HEK293 (cell line): ENCODE data around the gene KLHL36.

Experiments used
- CTCF ChIA-PET: fragments of 350-600 bp; formaldehyde crosslinking; extraction: SDS; loops from one replicate; lab custom pipeline; 2021; ENCODE audit warnings: antibody characterized with exemption; lab: Yijun Ruan, JAX
- POLR2A ChIA-PET: fragments of 300-600 bp; formaldehyde crosslinking; extraction: SDS; loops from one replicate; lab custom pipeline; 2020; ENCODE audit warnings: antibody characterized with exemption, inconsistent platforms; lab: Yijun Ruan, JAX
- H3K27ac ChIP-seq: fragments of 200-500 bp; sonication (Bioruptor generic); 2 replicates; pipeline ENCODE4 v1.5.1; 2014; ENCODE audit warnings: low read depth, low read length, control low read depth, inconsistent platforms; ENCODE audit errors: extremely low read depth
- H3K36me3 ChIP-seq, 2 experiments: fragments of 200-500 bp in 1 of 2; sonication (Bioruptor generic) in 1 of 2; 1 replicate in 1 of 2; 2 replicates in 1 of 2; pipeline ENCODE4 v1.5.1; 2014 to 2017; ENCODE audit warnings: inconsistent platforms in 2 of 2, low read length in 2 of 2; ENCODE audit not compliant: control insufficient read depth in 2 of 2, insufficient read depth in 1 of 2
- H3K4me1 ChIP-seq: fragments of 200-500 bp; sonication (Bioruptor generic); 2 replicates; pipeline ENCODE4 v1.5.1; 2014; ENCODE audit warnings: mild to moderate bottlenecking, low read length, inconsistent platforms; ENCODE audit not compliant: control insufficient read depth, insufficient read depth
- H3K4me3 ChIP-seq: 2 replicates; pipeline ENCODE4 v1.5.1; 2011; ENCODE audit warnings: low read depth, mild to moderate bottlenecking, control low read depth, low read length, moderate library complexity
- H3K9me3 ChIP-seq: fragments of 200-500 bp; sonication (Bioruptor generic); 2 replicates; pipeline ENCODE4 v1.5.1; 2014; ENCODE audit warnings: low read depth, low read length, inconsistent platforms; ENCODE audit not compliant: control insufficient read depth, insufficient read depth
- CTCF ChIP-seq: fragments of 450-650 bp; formaldehyde crosslinking; IDR thresholded peaks from 2 replicates; pipeline ENCODE4 v1.5.1; 2016; ENCODE audit warnings: missing biosample characterization, missing genetic modification characterization
- HOXC10 ChIP-seq: sonication (generic); formaldehyde crosslinking; IDR thresholded peaks from 2 replicates; pipeline ENCODE4 v1.8.1; 2023; ENCODE audit warnings: mild to moderate bottlenecking, missing genetic modification reagents
- IKZF3 ChIP-seq: fragments of 450-650 bp; IDR thresholded peaks from 2 replicates; pipeline ENCODE4 v1.5.0; 2018; ENCODE audit warnings: missing biosample characterization, mild to moderate bottlenecking, missing genetic modification characterization, moderate library complexity
- OVOL3 ChIP-seq: fragments of 450-650 bp; formaldehyde crosslinking; IDR thresholded peaks from 2 replicates; pipeline ENCODE4 v1.5.1; 2016; ENCODE audit warnings: missing biosample characterization, missing genetic modification characterization
- SCRT2 ChIP-seq: fragments of 450-650 bp; formaldehyde crosslinking; IDR thresholded peaks from 2 replicates; pipeline ENCODE4 v1.5.1; 2016; ENCODE audit warnings: missing biosample characterization, missing genetic modification characterization
- SETDB1 ChIP-seq: IDR thresholded peaks from one replicate; pipeline ENCODE4 v1.6.1; 2017; ENCODE audit warnings: mild to moderate bottlenecking, low read length, moderate library complexity, mixed read lengths; ENCODE audit not compliant: insufficient read length
- TCF7L2 ChIP-seq: IDR thresholded peaks from 2 replicates; pipeline ENCODE4 v1.6.1; 2011; ENCODE audit warnings: low read depth, mild to moderate bottlenecking, inconsistent platforms, low read length, moderate library complexity, borderline replicate concordance
- ZBTB20 ChIP-seq: fragments of 450-650 bp; formaldehyde crosslinking; IDR thresholded peaks from 2 replicates; pipeline ENCODE4 v1.5.1; 2016; ENCODE audit warnings: missing biosample characterization, missing genetic modification characterization
- ZFHX2 ChIP-seq: fragments of 450-650 bp; formaldehyde crosslinking; conservative IDR thresholded peaks from 2 replicates; pipeline ENCODE4 v1.5.1; 2016; ENCODE audit warnings: missing biosample characterization, missing genetic modification characterization
- ZIC2 ChIP-seq: fragments of 450-650 bp; formaldehyde crosslinking; IDR thresholded peaks from 2 replicates; pipeline ENCODE4 v1.5.1; 2016; ENCODE audit warnings: missing biosample characterization, missing genetic modification characterization
- ZNF175 ChIP-seq: fragments of 450-650 bp; formaldehyde crosslinking; IDR thresholded peaks from 2 replicates; pipeline ENCODE4 v1.5.1; 2016; ENCODE audit warnings: missing biosample characterization, missing genetic modification characterization
- ZNF223 ChIP-seq: fragments of 450-650 bp; formaldehyde crosslinking; IDR thresholded peaks from 2 replicates; pipeline ENCODE4 v1.5.1; 2016; ENCODE audit warnings: missing biosample characterization, missing genetic modification characterization
- ZNF24 ChIP-seq: fragments of 450-650 bp; formaldehyde crosslinking; IDR thresholded peaks from 2 replicates; pipeline ENCODE4 v1.5.1; 2016; ENCODE audit warnings: missing biosample characterization, missing genetic modification characterization
- ZNF280C ChIP-seq: fragments of 450-650 bp; formaldehyde crosslinking; IDR thresholded peaks from 2 replicates; pipeline ENCODE4 v1.5.1; 2016; ENCODE audit warnings: missing biosample characterization, missing genetic modification characterization
- ZNF518A ChIP-seq: fragments of 450-650 bp; formaldehyde crosslinking; conservative IDR thresholded peaks from 2 replicates; pipeline ENCODE4 v1.5.1; 2016; ENCODE audit warnings: low read depth, missing biosample characterization, missing genetic modification characterization
- ZNF521 ChIP-seq: fragments of 450-650 bp; formaldehyde crosslinking; IDR thresholded peaks from 2 replicates; pipeline ENCODE4 v1.5.1; 2017; ENCODE audit warnings: missing biosample characterization, mild to moderate bottlenecking, missing genetic modification characterization
- ZNF530 ChIP-seq: fragments of 450-650 bp; formaldehyde crosslinking; IDR thresholded peaks from 2 replicates; pipeline ENCODE4 v1.5.1; 2016; ENCODE audit warnings: low read depth, missing biosample characterization, missing genetic modification characterization
- ZNF571 ChIP-seq: fragments of 450-650 bp; formaldehyde crosslinking; IDR thresholded peaks from 2 replicates; pipeline ENCODE4 v1.5.0; 2017; ENCODE audit warnings: missing biosample characterization, missing genetic modification characterization
- ZNF677 ChIP-seq: fragments of 450-650 bp; IDR thresholded peaks from 2 replicates; pipeline ENCODE4 v1.5.0; 2018; ENCODE audit warnings: missing biosample characterization, mild to moderate bottlenecking, missing genetic modification characterization, moderate library complexity
- ZNF843 ChIP-seq: fragments of 450-650 bp; formaldehyde crosslinking; IDR thresholded peaks from 2 replicates; pipeline ENCODE4 v1.5.1; 2016; ENCODE audit warnings: missing biosample characterization, missing genetic modification characterization
- ZSCAN16 ChIP-seq: fragments of 450-650 bp; formaldehyde crosslinking; IDR thresholded peaks from 2 replicates; pipeline ENCODE4 v1.5.1; 2016; ENCODE audit warnings: missing biosample characterization, missing genetic modification characterization
- ZSCAN5A ChIP-seq: fragments of 450-650 bp; formaldehyde crosslinking; IDR thresholded peaks from 2 replicates; pipeline ENCODE4 v1.5.1; 2016; ENCODE audit warnings: missing biosample characterization, missing genetic modification characterization

The KLHL36 gene

GRCh38 chr16:84667600-84668309 is 19.4 kb downstream of the KLHL36 start:
- Histone ChIP-seq H3K4me1 (peaks cover 3% of the 10 kb centered on the region; the same call in 1 of the 2 replicates), H3K36me3 (peaks cover 0 to 26% of the 10 kb centered on the region in 2 experiments; a peak in 1 of 3 replicates), H3K4me3 (no peak overlapping the region), H3K27ac (no peak overlapping the region), H3K9me3 (no peaks in the 10 kb centered on the region)
- TF ChIP-seq ZBTB20 (tag by site-specific recombination) (no peak), ZNF521 (tag by site-specific recombination) (no peak), TCF7L2 (no peak), ZNF571 (tag by site-specific recombination) (no peak), ZIC2 (tag by site-specific recombination) (no peak), OVOL3 (tag by site-specific recombination) (no peak), ZNF280C (tag by site-specific recombination) (no peak), ZNF518A (tag by site-specific recombination) (no peak), ZNF843 (tag by site-specific recombination) (no peak), IKZF3 (no peak), ZSCAN16 (tag by site-specific recombination) (no peak), SETDB1 (no peak)
- CTCF ChIA-PET, result interaction anchor here (1.0 kb wide), 1 partner anchor 58 kb away, joined by 7 read pairs; no protein-coding TSS in a partner anchor
- POLR2A ChIA-PET, result no interaction called here

GRCh38 chr16:84670063-84670462 is 21.8 kb downstream of the KLHL36 start:
- H3K9me3 ChIP-seq, result no peaks in the 10 kb centered on the region
- H3K4me3 ChIP-seq, result no peak overlapping the region
- no peak overlapping the region for H3K27ac ChIP-seq
- H3K4me1 ChIP-seq, result no peaks in the 10 kb centered on the region
- H3K36me3 ChIP-seq, result peaks cover 0 to 5% of the 10 kb centered on the region in 2 experiments; a peak in 1 of 3 replicates
- CTCF ChIA-PET, result interaction anchor here (0.5 to 2.5 kb wide), 7 partner anchors 9 to 743 kb away, joined by 3 to 15 read pairs (median 3); no protein-coding TSS in a partner anchor
- POLR2A ChIA-PET, result no interaction called here
- no peak for TF ChIP-seq ZFHX2
- TF ChIP-seq CTCF (tag by site-specific recombination), result no peak
- no peak for TF ChIP-seq ZNF223 (tag by site-specific recombination)
- no peak for TF ChIP-seq ZNF530 (tag by site-specific recombination)
- TF ChIP-seq ZNF175 (tag by site-specific recombination), result no peak
- TF ChIP-seq ZBTB20 (tag by site-specific recombination), result no peak
- TF ChIP-seq ZSCAN5A (tag by site-specific recombination), result no peak
- TF ChIP-seq ZNF24, result no peak
- TF ChIP-seq SCRT2 (tag by site-specific recombination), result no peak
- no peak for TF ChIP-seq HOXC10 (CRISPR knock-in tag)
- no peak for TF ChIP-seq ZNF677
